SH-SY5Y (cell line): ENCODE data around the gene MREG.

Experiments
- GATA2 ChIP-seq: IDR thresholded peaks from 2 replicates; pipeline ENCODE4 v1.6.1; 2011; ENCODE audit warnings: mild to moderate bottlenecking, low read depth, low read length
- GATA3 ChIP-seq: IDR thresholded peaks from 2 replicates; pipeline ENCODE4 v1.6.1; 2011; ENCODE audit warnings: low read depth, mild to moderate bottlenecking, low read length, moderate library complexity

- TF ChIP-seq GATA3 (no peak), GATA2 (no peak)
Measured at GRCh38 chr2:215911301-215912085, 101.9 kb downstream of the MREG start.
